Activated CD8-positive, alpha-beta memory T cell treated with anti-CD3 and anti-CD28 coated beads, Interleukin-2, amount 50 U/mL, for 1 hour (primary cell): ENCODE data around the gene TMEM171.

Experiments used
- DNase-seq: peaks from one replicate; pipeline ENCODE4 v3.0.0-alpha.2; 2020; ENCODE audit errors: extremely low read depth

TMEM171 gene

GRCh38 chr5:73120222-73121118, at the start of gene TMEM171:
TSS of gene TMEM171 (plus strand) at chr5:73120575. CDS start at chr5:73123374, 2,799 bp downstream.
- no peak for DNase-seq

GRCh38 chr5:73081093-73081492, 39.3 kb upstream of the TMEM171 start:
- no peak for DNase-seq

- DNase-seq: no peak
Observed at GRCh38 chr5:73088026-73088425, 32.3 kb upstream of the TMEM171 start.

GRCh38 chr5:73093943-73094342, 26.4 kb upstream of the TMEM171 start:
- DNase-seq: no peak

GRCh38 chr5:73094415-73094814, 26.0 kb upstream of the TMEM171 start:
- no peak for DNase-seq

GRCh38 chr5:73095564-73096238, 24.7 kb upstream of the TMEM171 start:
- no peak for DNase-seq

GRCh38 chr5:73096239-73096575, 24.2 kb upstream of the TMEM171 start:
- no peak for DNase-seq

GRCh38 chr5:73097740-73098139, 22.6 kb upstream of the TMEM171 start:
- no peak for DNase-seq

GRCh38 chr5:73100109-73100508, 20.3 kb upstream of the TMEM171 start:
- DNase-seq: no peak

- DNase-seq: no peak
Observed at GRCh38 chr5:73103870-73104299, 16.5 kb upstream of the TMEM171 start.

- DNase-seq: no peak
Observed at GRCh38 chr5:73104326-73104725, 16.0 kb upstream of the TMEM171 start.

GRCh38 chr5:73106335-73106734, 14.0 kb upstream of the TMEM171 start:
- no peak for DNase-seq

GRCh38 chr5:73110190-73110589, 10.2 kb upstream of the TMEM171 start:
- DNase-seq: no peak

GRCh38 chr5:73111536-73111935, 8.8 kb upstream of the TMEM171 start:
- DNase-seq: no peak

- no peak for DNase-seq
Observed at GRCh38 chr5:73112359-73112758, 8.0 kb upstream of the TMEM171 start.

GRCh38 chr5:73114044-73114688, 6.2 kb upstream of the TMEM171 start:
- DNase-seq: no peak

- DNase-seq: no peak
Observed at GRCh38 chr5:73115399-73116051, 4.8 kb upstream of the TMEM171 start.

- DNase-seq: no peak
Observed at GRCh38 chr5:73116506-73116905, 3.9 kb upstream of the TMEM171 start.

GRCh38 chr5:73117088-73117740, 3.2 kb upstream of the TMEM171 start:
- DNase-seq: no peak

GRCh38 chr5:73118391-73118973, 1.9 kb upstream of the TMEM171 start:
- no peak for DNase-seq

- DNase-seq: no peak
Observed at GRCh38 chr5:73119451-73120157, 771 bp upstream of the TMEM171 start.
